Measurements from ENCODE around the gene TREML1.
A peak's percentile ranks its signal among the peaks of the same experiment; 100 is the strongest.

TREML1 gene

GRCh38 chr6:41187924-41188886 lies 34.1 kb upstream of the TREML1 start:
- Mint-ChIP-seq H3K27me3 (ENCODE audit: low read depth) (no peaks in the 10 kb centered on the region), H3K9me3 (peaks cover 17% of the 10 kb centered on the region), H3K4me1 (ENCODE audit: low read depth) (peaks cover 23% of the 10 kb centered on the region), H3K4me3 (no peak overlapping the region), H3K36me3 (ENCODE audit: low read depth) (peaks cover 33% of the 10 kb centered on the region), H3K27ac (no peak overlapping the region)
- DNase-seq (ENCODE audit: low spot score) = no peak

- peak overlapping the region; percentile 41 for H3K27ac Mint-ChIP-seq
- DNase-seq (ENCODE audit: low spot score) = no peak
- H3K27me3 Mint-ChIP-seq (ENCODE audit: low read depth) = no peaks in the 10 kb centered on the region
- peaks cover 20% of the 10 kb centered on the region for H3K36me3 Mint-ChIP-seq (ENCODE audit: low read depth)
- peaks cover 37% of the 10 kb centered on the region for H3K4me1 Mint-ChIP-seq (ENCODE audit: low read depth)
- H3K4me3 Mint-ChIP-seq = no peak overlapping the region
- peaks cover 17% of the 10 kb centered on the region for H3K9me3 Mint-ChIP-seq
These were observed 31.9 kb upstream of the TREML1 start for GRCh38 chr6:41186031-41186562.

- Mint-ChIP-seq H3K9me3 (peaks cover 6% of the 10 kb centered on the region), H3K4me3 (no peak overlapping the region), H3K4me1 (ENCODE audit: low read depth) (peaks cover 37% of the 10 kb centered on the region), H3K27me3 (ENCODE audit: low read depth) (peaks cover 2% of the 10 kb centered on the region), H3K27ac (no peak overlapping the region), H3K36me3 (ENCODE audit: low read depth) (peaks cover 6% of the 10 kb centered on the region)
- DNase-seq (ENCODE audit: low spot score) = no peak
These were observed 30.6 kb upstream of the TREML1 start for GRCh38 chr6:41184761-41185160.

GRCh38 chr6:41182069-41183034 lies 28.2 kb upstream of the TREML1 start:
- DNase-seq (ENCODE audit: low spot score) = peak; percentile 45
- no peaks in the 10 kb centered on the region for H3K9me3 Mint-ChIP-seq
- no peak overlapping the region for H3K27ac Mint-ChIP-seq
- no peak overlapping the region for H3K4me3 Mint-ChIP-seq
- no peaks in the 10 kb centered on the region for H3K36me3 Mint-ChIP-seq (ENCODE audit: low read depth)
- peaks cover 13% of the 10 kb centered on the region for H3K27me3 Mint-ChIP-seq (ENCODE audit: low read depth)
- peaks cover 27% of the 10 kb centered on the region for H3K4me1 Mint-ChIP-seq (ENCODE audit: low read depth)

- DNase-seq (ENCODE audit: low spot score) = no peak
- H3K4me1 Mint-ChIP-seq (ENCODE audit: low read depth) = peaks cover 24% of the 10 kb centered on the region
- no peak overlapping the region for H3K27ac Mint-ChIP-seq
- H3K9me3 Mint-ChIP-seq = no peaks in the 10 kb centered on the region
- peaks cover 20% of the 10 kb centered on the region for H3K27me3 Mint-ChIP-seq (ENCODE audit: low read depth)
- H3K4me3 Mint-ChIP-seq = no peak overlapping the region
- no peaks in the 10 kb centered on the region for H3K36me3 Mint-ChIP-seq (ENCODE audit: low read depth)
These were observed 27.4 kb upstream of the TREML1 start for GRCh38 chr6:41181566-41181965.

- no peak overlapping the region for H3K4me3 Mint-ChIP-seq
- H3K27me3 Mint-ChIP-seq (ENCODE audit: low read depth) = peaks cover 31% of the 10 kb centered on the region
- H3K36me3 Mint-ChIP-seq (ENCODE audit: low read depth) = no peaks in the 10 kb centered on the region
- H3K9me3 Mint-ChIP-seq = no peaks in the 10 kb centered on the region
- no peak for DNase-seq (ENCODE audit: low spot score)
- no peak overlapping the region for H3K27ac Mint-ChIP-seq
- peaks cover 13% of the 10 kb centered on the region for H3K4me1 Mint-ChIP-seq (ENCODE audit: low read depth)
These were observed 25.0 kb upstream of the TREML1 start for GRCh38 chr6:41179163-41179562.

GRCh38 chr6:41177695-41178094 lies 23.5 kb upstream of the TREML1 start:
- no peak overlapping the region for H3K4me3 Mint-ChIP-seq

GRCh38 chr6:41177287-41177686 lies 23.1 kb upstream of the TREML1 start:
- Mint-ChIP-seq H3K9me3 (no peaks in the 10 kb centered on the region), H3K36me3 (ENCODE audit: low read depth) (no peaks in the 10 kb centered on the region), H3K4me3 (no peak overlapping the region), H3K27ac (no peak overlapping the region), H3K4me1 (ENCODE audit: low read depth) (peaks cover 8% of the 10 kb centered on the region), H3K27me3 (ENCODE audit: low read depth) (peaks cover 33% of the 10 kb centered on the region)
- DNase-seq (ENCODE audit: low spot score) = no peak

More at GRCh38 chr6:41177695-41178094, 23.5 kb upstream of the TREML1 start:
- no peak for DNase-seq (ENCODE audit: low spot score)
- Mint-ChIP-seq H3K36me3 (ENCODE audit: low read depth) (no peaks in the 10 kb centered on the region), H3K4me1 (ENCODE audit: low read depth) (peaks cover 12% of the 10 kb centered on the region), H3K27me3 (ENCODE audit: low read depth) (peaks cover 33% of the 10 kb centered on the region), H3K27ac (no peak overlapping the region), H3K9me3 (no peaks in the 10 kb centered on the region)

GRCh38 chr6:41176189-41176588 lies 22.0 kb upstream of the TREML1 start:
- no peaks in the 10 kb centered on the region for H3K36me3 Mint-ChIP-seq (ENCODE audit: low read depth)
- no peak for DNase-seq (ENCODE audit: low spot score)

GRCh38 chr6:41175084-41175483 lies 20.9 kb upstream of the TREML1 start:
- Mint-ChIP-seq H3K27ac (no peak overlapping the region), H3K9me3 (no peaks in the 10 kb centered on the region), H3K4me3 (no peak overlapping the region), H3K27me3 (ENCODE audit: low read depth) (peaks cover 38% of the 10 kb centered on the region), H3K4me1 (ENCODE audit: low read depth) (no peaks in the 10 kb centered on the region), H3K36me3 (ENCODE audit: low read depth) (no peaks in the 10 kb centered on the region)
- no peak for DNase-seq (ENCODE audit: low spot score)

More at GRCh38 chr6:41176189-41176588, 22.0 kb upstream of the TREML1 start:
- no peak overlapping the region for H3K27ac Mint-ChIP-seq
- H3K27me3 Mint-ChIP-seq (ENCODE audit: low read depth) = peaks cover 33% of the 10 kb centered on the region
- no peak overlapping the region for H3K4me3 Mint-ChIP-seq
- no peaks in the 10 kb centered on the region for H3K4me1 Mint-ChIP-seq (ENCODE audit: low read depth)
- no peaks in the 10 kb centered on the region for H3K9me3 Mint-ChIP-seq

GRCh38 chr6:41174610-41175009 lies 20.5 kb upstream of the TREML1 start:
- Mint-ChIP-seq H3K36me3 (ENCODE audit: low read depth) (no peaks in the 10 kb centered on the region), H3K27me3 (ENCODE audit: low read depth) (peaks cover 35% of the 10 kb centered on the region), H3K27ac (no peak overlapping the region), H3K4me1 (ENCODE audit: low read depth) (no peaks in the 10 kb centered on the region), H3K9me3 (no peaks in the 10 kb centered on the region), H3K4me3 (no peak overlapping the region)
- DNase-seq (ENCODE audit: low spot score) = no peak

- Mint-ChIP-seq H3K9me3 (no peaks in the 10 kb centered on the region), H3K27ac (no peak overlapping the region), H3K4me3 (no peak overlapping the region), H3K4me1 (ENCODE audit: low read depth) (no peaks in the 10 kb centered on the region), H3K27me3 (ENCODE audit: low read depth) (peaks cover 33% of the 10 kb centered on the region), H3K36me3 (ENCODE audit: low read depth) (no peaks in the 10 kb centered on the region)
- no peak for DNase-seq (ENCODE audit: low spot score)
These were observed 17.8 kb upstream of the TREML1 start for GRCh38 chr6:41171908-41172307.

GRCh38 chr6:41170547-41171160 lies 16.5 kb upstream of the TREML1 start:
- no peak overlapping the region for H3K27ac Mint-ChIP-seq
- H3K36me3 Mint-ChIP-seq (ENCODE audit: low read depth) = no peaks in the 10 kb centered on the region
- no peaks in the 10 kb centered on the region for H3K9me3 Mint-ChIP-seq
- H3K27me3 Mint-ChIP-seq (ENCODE audit: low read depth) = peaks cover 27% of the 10 kb centered on the region
- DNase-seq (ENCODE audit: low spot score) = no peak
- H3K4me1 Mint-ChIP-seq (ENCODE audit: low read depth) = no peaks in the 10 kb centered on the region
- no peak overlapping the region for H3K4me3 Mint-ChIP-seq
